Liver (tissue), 9 donors: ENCODE data around the gene CDC42BPG. TPM values are rescaled to one million over a fixed set of nuclear protein-coding genes. Genes with fewer than 3 reads are reported as not detected.

Experiments used
- DNase-seq: peaks from one replicate; pipeline ENCODE4 v3.0.0-alpha.2; 2017; ENCODE audit warnings: low spot score
- H3K27ac ChIP-seq, 2 donors: one replicate each; pipeline ENCODE4 v1.7.0; 2013; ENCODE audit warnings: inconsistent platforms in 2 of 2, low read length in 2 of 2, control low read depth in 1 of 2, low read depth in 1 of 2, mild to moderate bottlenecking in 1 of 2
- H3K27me3 ChIP-seq, 4 donors: one replicate each; pipeline versions ENCODE4 v1.6.1 to v1.7.0; 2013; ENCODE audit warnings: low read length in 3 of 4, inconsistent platforms in 1 of 4, mild to moderate bottlenecking in 1 of 4, moderate library complexity in 1 of 4; ENCODE audit not compliant: control insufficient read depth in 4 of 4, insufficient read depth in 4 of 4
- H3K36me3 ChIP-seq, 4 donors: one replicate each; pipeline versions ENCODE4 v1.6.1 to v1.7.0; 2013; ENCODE audit warnings: low read length in 3 of 4, mild to moderate bottlenecking in 3 of 4, low read depth in 1 of 4, moderate library complexity in 1 of 4; ENCODE audit not compliant: control insufficient read depth in 4 of 4, insufficient read depth in 3 of 4
- H3K4me1 ChIP-seq, 4 donors: one replicate each; pipeline versions ENCODE4 v1.6.1 to v1.7.0; 2013; ENCODE audit warnings: low read length in 3 of 4, mild to moderate bottlenecking in 3 of 4, moderate library complexity in 1 of 4; ENCODE audit not compliant: control insufficient read depth in 4 of 4, insufficient read depth in 4 of 4
- H3K4me3 ChIP-seq, 3 donors: one replicate each; pipeline versions ENCODE4 v1.6.1 to v1.7.0; 2013; ENCODE audit warnings: low read length in 3 of 3, control low read depth in 1 of 3, low read depth in 1 of 3, mild to moderate bottlenecking in 1 of 3
- H3K9ac ChIP-seq, 2 donors: one replicate each; pipeline ENCODE4 v1.7.0; 2013; ENCODE audit warnings: low read length in 2 of 2, mild to moderate bottlenecking in 2 of 2, moderate library complexity in 2 of 2, control low read depth in 1 of 2, low read depth in 1 of 2
- H3K9me3 ChIP-seq, 4 donors: one replicate each; pipeline versions ENCODE4 v1.6.1 to v1.7.0; 2013; ENCODE audit warnings: low read length in 3 of 4; ENCODE audit not compliant: control insufficient read depth in 4 of 4
- CTCF ChIP-seq: fragments of 150-350 bp; IDR thresholded peaks from 2 replicates; pipeline ENCODE4 v1.5.1; 2017; ENCODE audit warnings: improper control_type of control experiment, low read depth, low read length; ENCODE audit not compliant: missing input control
- EGR1 ChIP-seq, 2 donors: IDR thresholded peaks; 2 replicates each; pipeline ENCODE4 v1.6.1; 2016 to 2018; ENCODE audit warnings: antibody characterized with exemption in 2 of 2, low read depth in 2 of 2
- FOXA1 ChIP-seq: IDR thresholded peaks from 2 replicates; pipeline ENCODE4 v1.6.1; 2016; ENCODE audit warnings: antibody characterized with exemption
- FOXA2 ChIP-seq: IDR thresholded peaks from 2 replicates; pipeline ENCODE4 v1.6.1; 2016; ENCODE audit warnings: antibody characterized with exemption
- HNF4A ChIP-seq, 2 donors: conservative IDR thresholded peaks; 2 replicates each; pipeline ENCODE4 v1.6.1; 2016; ENCODE audit warnings: antibody characterized with exemption in 2 of 2, mild to moderate bottlenecking in 2 of 2
- HNF4G ChIP-seq: IDR thresholded peaks from 2 replicates; pipeline ENCODE4 v1.6.1; 2016; ENCODE audit warnings: antibody characterized with exemption
- NR2F2 ChIP-seq: IDR thresholded peaks from 2 replicates; pipeline ENCODE4 v1.6.1; 2016; ENCODE audit warnings: antibody characterized with exemption
- RAD21 ChIP-seq, 2 donors: IDR thresholded peaks; 2 replicates each; pipeline ENCODE4 v1.6.1; 2016; ENCODE audit warnings: antibody characterized with exemption in 2 of 2, mild to moderate bottlenecking in 2 of 2
- RXRA ChIP-seq, 2 donors: IDR thresholded peaks; 2 replicates each; pipeline ENCODE4 v1.6.1; 2017 to 2018; ENCODE audit warnings: antibody characterized with exemption in 2 of 2, mild to moderate bottlenecking in 1 of 2
- SP1 ChIP-seq: IDR thresholded peaks from 2 replicates; pipeline ENCODE4 v1.6.1; 2018; ENCODE audit warnings: antibody characterized with exemption, mild to moderate bottlenecking
- YY1 ChIP-seq: IDR thresholded peaks from 2 replicates; pipeline ENCODE4 v1.6.1; 2016; ENCODE audit warnings: antibody characterized with exemption, mild to moderate bottlenecking
- WGBS: extraction: QIAGEN DNeasy Blood & Tissue Kit; methylation state at CpG from one replicate; pipeline ENCODE4 v1.1.7; 2013; 5-methylcytosine and 5-hydroxymethylcytosine counted together
- polyA plus RNA-seq, 2 donors: library from polyadenylated mRNA; stranded (reverse) in 1 of 2; unstranded in 1 of 2; fragments of 200-250 nt in 1 of 2; fragments of >200 nt in 1 of 2; fragmentation: Nextera tagmentation in 1 of 2; extraction: Ambion mirVana in 1 of 2; gene quantifications; one replicate each; pipeline versions ENCODE4 v1.2.1 to v1.2.3, GENCODE V29; 2013 to 2015
- total RNA-seq, 2 donors: library from RNA; depleted of rRNA; stranded (reverse); fragments of >200 nt; gene quantifications; one replicate each; pipeline ENCODE4 v1.2.3, GENCODE V29; 2014
- TF ChIP-seq, protein P1 (sequence below): IDR thresholded peaks from 2 replicates; pipeline ENCODE4 v1.6.1; 2016; ENCODE audit warnings: antibody characterized with exemption
- TF ChIP-seq, protein P2 (sequence below): IDR thresholded peaks from 2 replicates; pipeline ENCODE4 v1.6.1; 2016; ENCODE audit warnings: antibody characterized with exemption
- TF ChIP-seq, protein P3 (sequence below): IDR thresholded peaks from 2 replicates; pipeline ENCODE4 v1.6.1; 2016; ENCODE audit warnings: antibody characterized with exemption, mild to moderate bottlenecking
- TF ChIP-seq, protein P4 (sequence below): IDR thresholded peaks from 2 replicates; pipeline ENCODE4 v1.6.1; 2016; ENCODE audit warnings: antibody characterized with exemption
- donor health status: healthy.
- donor health status: healthy.
- donor health status: healthy.
- donor health status: healthy.
- donor health status: healthy.

The CDC42BPG gene
- total and polyA plus RNA-seq, 4 donors = 0.18 to 1.2 (median 0.58) TPM

- peak overlapping the region; percentile 82 to 96 (median 84) for H3K4me3 ChIP-seq
- H3K9ac ChIP-seq = peak overlapping the region; percentile 67 to 88
- no peaks in the 10 kb centered on the region for H3K9me3 ChIP-seq
- WGBS = under 1% methylated on average over 21 of the region's 21 CpGs
- H3K36me3 ChIP-seq = no peaks in the 10 kb centered on the region
- peaks cover 14 to 64% (median 54%) of the 10 kb centered on the region in 4 donors for H3K4me1 ChIP-seq
- no peak for DNase-seq
- TF ChIP-seq, protein P1, sequence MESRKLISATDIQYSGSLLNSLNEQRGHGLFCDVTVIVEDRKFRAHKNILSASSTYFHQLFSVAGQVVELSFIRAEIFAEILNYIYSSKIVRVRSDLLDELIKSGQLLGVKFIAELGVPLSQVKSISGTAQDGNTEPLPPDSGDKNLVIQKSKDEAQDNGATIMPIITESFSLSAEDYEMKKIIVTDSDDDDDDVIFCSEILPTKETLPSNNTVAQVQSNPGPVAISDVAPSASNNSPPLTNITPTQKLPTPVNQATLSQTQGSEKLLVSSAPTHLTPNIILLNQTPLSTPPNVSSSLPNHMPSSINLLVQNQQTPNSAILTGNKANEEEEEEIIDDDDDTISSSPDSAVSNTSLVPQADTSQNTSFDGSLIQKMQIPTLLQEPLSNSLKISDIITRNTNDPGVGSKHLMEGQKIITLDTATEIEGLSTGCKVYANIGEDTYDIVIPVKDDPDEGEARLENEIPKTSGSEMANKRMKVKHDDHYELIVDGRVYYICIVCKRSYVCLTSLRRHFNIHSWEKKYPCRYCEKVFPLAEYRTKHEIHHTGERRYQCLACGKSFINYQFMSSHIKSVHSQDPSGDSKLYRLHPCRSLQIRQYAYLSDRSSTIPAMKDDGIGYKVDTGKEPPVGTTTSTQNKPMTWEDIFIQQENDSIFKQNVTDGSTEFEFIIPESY = no peak
- no peak for TF ChIP-seq SP1
- no peak for TF ChIP-seq NR2F2
- TF ChIP-seq, protein P2, sequence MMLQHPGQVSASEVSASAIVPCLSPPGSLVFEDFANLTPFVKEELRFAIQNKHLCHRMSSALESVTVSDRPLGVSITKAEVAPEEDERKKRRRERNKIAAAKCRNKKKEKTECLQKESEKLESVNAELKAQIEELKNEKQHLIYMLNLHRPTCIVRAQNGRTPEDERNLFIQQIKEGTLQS = no peak
- TF ChIP-seq RXRA (IDR thresholded peaks at IDR 0.05) = no peak
- no peak for TF ChIP-seq YY1
- no peak for TF ChIP-seq FOXA1
- TF ChIP-seq RAD21 (IDR thresholded peaks at IDR 0.05) = no peak
- no peak for TF ChIP-seq HNF4G
- TF ChIP-seq CTCF = no peak
- TF ChIP-seq HNF4A (conservative IDR thresholded peaks at IDR 0.05) = no peak
- TF ChIP-seq, protein P3, sequence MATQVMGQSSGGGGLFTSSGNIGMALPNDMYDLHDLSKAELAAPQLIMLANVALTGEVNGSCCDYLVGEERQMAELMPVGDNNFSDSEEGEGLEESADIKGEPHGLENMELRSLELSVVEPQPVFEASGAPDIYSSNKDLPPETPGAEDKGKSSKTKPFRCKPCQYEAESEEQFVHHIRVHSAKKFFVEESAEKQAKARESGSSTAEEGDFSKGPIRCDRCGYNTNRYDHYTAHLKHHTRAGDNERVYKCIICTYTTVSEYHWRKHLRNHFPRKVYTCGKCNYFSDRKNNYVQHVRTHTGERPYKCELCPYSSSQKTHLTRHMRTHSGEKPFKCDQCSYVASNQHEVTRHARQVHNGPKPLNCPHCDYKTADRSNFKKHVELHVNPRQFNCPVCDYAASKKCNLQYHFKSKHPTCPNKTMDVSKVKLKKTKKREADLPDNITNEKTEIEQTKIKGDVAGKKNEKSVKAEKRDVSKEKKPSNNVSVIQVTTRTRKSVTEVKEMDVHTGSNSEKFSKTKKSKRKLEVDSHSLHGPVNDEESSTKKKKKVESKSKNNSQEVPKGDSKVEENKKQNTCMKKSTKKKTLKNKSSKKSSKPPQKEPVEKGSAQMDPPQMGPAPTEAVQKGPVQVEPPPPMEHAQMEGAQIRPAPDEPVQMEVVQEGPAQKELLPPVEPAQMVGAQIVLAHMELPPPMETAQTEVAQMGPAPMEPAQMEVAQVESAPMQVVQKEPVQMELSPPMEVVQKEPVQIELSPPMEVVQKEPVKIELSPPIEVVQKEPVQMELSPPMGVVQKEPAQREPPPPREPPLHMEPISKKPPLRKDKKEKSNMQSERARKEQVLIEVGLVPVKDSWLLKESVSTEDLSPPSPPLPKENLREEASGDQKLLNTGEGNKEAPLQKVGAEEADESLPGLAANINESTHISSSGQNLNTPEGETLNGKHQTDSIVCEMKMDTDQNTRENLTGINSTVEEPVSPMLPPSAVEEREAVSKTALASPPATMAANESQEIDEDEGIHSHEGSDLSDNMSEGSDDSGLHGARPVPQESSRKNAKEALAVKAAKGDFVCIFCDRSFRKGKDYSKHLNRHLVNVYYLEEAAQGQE = no peak
- TF ChIP-seq EGR1 (IDR thresholded peaks at IDR 0.05; ENCODE audit: low read depth in 2 of 2) = no peak
- TF ChIP-seq, protein P4, sequence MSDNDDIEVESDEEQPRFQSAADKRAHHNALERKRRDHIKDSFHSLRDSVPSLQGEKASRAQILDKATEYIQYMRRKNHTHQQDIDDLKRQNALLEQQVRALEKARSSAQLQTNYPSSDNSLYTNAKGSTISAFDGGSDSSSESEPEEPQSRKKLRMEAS = no peak
- no peak for TF ChIP-seq FOXA2
- peak overlapping the region; percentile 72 to 77 for H3K27ac ChIP-seq
- H3K27me3 ChIP-seq = no peaks in the 10 kb centered on the region
These were observed 33.7 kb upstream of the CDC42BPG start for GRCh38 chr11:64878223-64878493.
